Measurements from ENCODE around the gene PRSS12.

GRCh38 chr4:118289794-118290193 lies 63.0 kb downstream of the PRSS12 start:
- no peak for TF ChIP-seq FOXM1 (IDR thresholded peaks at IDR 0.05; ENCODE audit: borderline replicate concordance)
- TF ChIP-seq ELF4 (IDR thresholded peaks at IDR 0.05) = no peak
- TF ChIP-seq SP1 (IDR thresholded peaks at IDR 0.05) = no peak
- TF ChIP-seq FOXK2 (IDR thresholded peaks at IDR 0.05) = no peak
- no peak for TF ChIP-seq PKNOX1 (IDR thresholded peaks at IDR 0.05)
- TF ChIP-seq TARDBP (IDR thresholded peaks at IDR 0.05) = no peak
- no peak for TF ChIP-seq NFRKB (IDR thresholded peaks at IDR 0.05)
- no peak for TF ChIP-seq SUZ12 (IDR thresholded peaks at IDR 0.05)
- TF ChIP-seq ZNF384 (IDR thresholded peaks at IDR 0.05) = no peak
- TF ChIP-seq BHLHE40 (IDR thresholded peaks at IDR 0.05; ENCODE audit: borderline replicate concordance) = no peak
- no peak for TF ChIP-seq L3MBTL2 (conservative IDR thresholded peaks at IDR 0.05)
- no peak for TF ChIP-seq FOXA1 (IDR thresholded peaks at IDR 0.05)
- no peak for TF ChIP-seq HDGF (IDR thresholded peaks at IDR 0.05; ENCODE audit: borderline replicate concordance)
- TF ChIP-seq LEF1 (IDR thresholded peaks at IDR 0.05; ENCODE audit: borderline replicate concordance) = no peak

Data from HEK293T (cell line).